ENCODE results near the gene IL1B.

DNA sequence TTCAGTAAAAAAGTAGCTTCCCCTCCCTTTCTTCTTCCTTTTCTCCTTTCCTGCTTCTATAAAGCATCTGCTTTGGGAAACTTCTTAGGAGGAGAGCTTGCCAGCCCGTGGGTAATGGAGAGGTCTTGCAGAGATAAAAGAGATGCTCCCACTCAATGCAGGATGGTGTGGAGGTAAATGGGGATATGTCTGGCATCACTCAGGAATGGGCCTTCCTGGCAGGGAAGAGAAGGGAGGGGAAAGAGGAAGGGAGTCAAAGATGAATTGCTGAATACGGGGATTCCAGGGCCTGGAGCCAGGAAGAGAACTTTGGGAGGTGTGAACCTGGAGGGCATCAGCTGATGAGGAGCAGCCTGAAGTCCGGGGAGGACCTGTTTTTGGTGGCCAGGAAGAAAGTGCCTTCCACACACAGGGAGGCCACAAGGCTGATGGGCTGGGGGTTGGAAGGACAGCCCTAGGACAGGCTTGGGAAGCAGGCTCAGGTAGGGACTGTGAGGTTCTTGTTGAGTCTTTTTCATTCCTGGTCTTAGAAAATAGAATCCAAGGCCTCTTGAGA lies 25.2 kb downstream of the IL1B start:
- TF ChIP-seq GATA2 (IDR thresholded peaks at IDR 0.05; ENCODE audit: low read depth, low read length) (no peak), GATA3 (IDR thresholded peaks at IDR 0.05; ENCODE audit: low read depth, low read length) (no peak)

All from SH-SY5Y (cell line).